ENCODE data around the gene SPOCK2. TPM values are rescaled to one million over a fixed set of nuclear protein-coding genes. Genes with fewer than 3 reads are reported as not detected.

SPOCK2 gene
- polyA plus RNA-seq, 3 donors, result 0.20 to 1.6 (median 0.45) TPM

- no peak overlapping the region for H3K4me2 ChIP-seq (replicated peaks; ENCODE audit: extremely low read depth, low read length, poor library complexity, severe bottlenecking)
- WGBS (ENCODE audit: insufficient coverage), result 71% methylated on average over 7 of the region's 18 CpGs
- H3K4me1 ChIP-seq (ENCODE audit: control insufficient read depth in 1 of 2, insufficient read depth in 2 of 2, low read length in 2 of 2), result no peaks in the 10 kb centered on the region
- H3K27ac ChIP-seq (ENCODE audit: low read depth in 1 of 2, low read length in 2 of 2), result no peak overlapping the region
- H3K4me3 Mint-ChIP-seq, result no peak overlapping the region
- no peaks in the 10 kb centered on the region for H4K20me1 ChIP-seq (ENCODE audit: insufficient read depth, low read length)
- H3K27me3 Mint-ChIP-seq (ENCODE audit: low read depth in 3 of 3), result peaks cover 4 to 8% (median 5%) of the 10 kb centered on the region in 3 donors
- no peaks in the 10 kb centered on the region for H3K36me3 ChIP-seq (replicated peaks in 1 of 2; ENCODE audit: control insufficient read depth in 1 of 2, insufficient read depth in 2 of 2, low read length in 2 of 2)
- no peaks in the 10 kb centered on the region for H3K36me3 Mint-ChIP-seq
- DNase-seq, result no peak
- no peak overlapping the region for H3K27ac Mint-ChIP-seq
- peaks cover 1% of the 10 kb centered on the region for H3K4me1 Mint-ChIP-seq
- peaks cover 0 to 4% of the 10 kb centered on the region in 2 donors for H3K9me3 ChIP-seq (replicated peaks in 1 of 2; ENCODE audit: control insufficient read depth in 1 of 2, insufficient read depth in 1 of 2, low read length in 2 of 2)
- no peaks in the 10 kb centered on the region for H3K27me3 ChIP-seq (ENCODE audit: control insufficient read depth in 2 of 2, insufficient read depth in 2 of 2, low read length in 2 of 2)
- no peak overlapping the region for H3K9ac ChIP-seq (ENCODE audit: insufficient read depth, low read length, poor library complexity, severe bottlenecking)
- TF ChIP-seq, protein P1, sequence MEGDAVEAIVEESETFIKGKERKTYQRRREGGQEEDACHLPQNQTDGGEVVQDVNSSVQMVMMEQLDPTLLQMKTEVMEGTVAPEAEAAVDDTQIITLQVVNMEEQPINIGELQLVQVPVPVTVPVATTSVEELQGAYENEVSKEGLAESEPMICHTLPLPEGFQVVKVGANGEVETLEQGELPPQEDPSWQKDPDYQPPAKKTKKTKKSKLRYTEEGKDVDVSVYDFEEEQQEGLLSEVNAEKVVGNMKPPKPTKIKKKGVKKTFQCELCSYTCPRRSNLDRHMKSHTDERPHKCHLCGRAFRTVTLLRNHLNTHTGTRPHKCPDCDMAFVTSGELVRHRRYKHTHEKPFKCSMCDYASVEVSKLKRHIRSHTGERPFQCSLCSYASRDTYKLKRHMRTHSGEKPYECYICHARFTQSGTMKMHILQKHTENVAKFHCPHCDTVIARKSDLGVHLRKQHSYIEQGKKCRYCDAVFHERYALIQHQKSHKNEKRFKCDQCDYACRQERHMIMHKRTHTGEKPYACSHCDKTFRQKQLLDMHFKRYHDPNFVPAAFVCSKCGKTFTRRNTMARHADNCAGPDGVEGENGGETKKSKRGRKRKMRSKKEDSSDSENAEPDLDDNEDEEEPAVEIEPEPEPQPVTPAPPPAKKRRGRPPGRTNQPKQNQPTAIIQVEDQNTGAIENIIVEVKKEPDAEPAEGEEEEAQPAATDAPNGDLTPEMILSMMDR (IDR thresholded peaks at IDR 0.05), result no peak
- H3K4me3 ChIP-seq (replicated peaks in 1 of 3; ENCODE audit: low read depth in 2 of 3, low read length in 3 of 3), result no peak overlapping the region
- peaks cover 0 to 7% (median 5%) of the 10 kb centered on the region in 7 donors for H3K9me3 Mint-ChIP-seq
- intact Hi-C loops (cut with micrococcal nuclease), result no loop called here
- H3K79me2 ChIP-seq (ENCODE audit: insufficient read depth, low read length), result no peaks in the 10 kb centered on the region
- no peak overlapping the region for H2AFZ ChIP-seq (ENCODE audit: insufficient read depth, low read depth, low read length, poor library complexity, severe bottlenecking)
Observed at GRCh38 chr10:72074574-72075375, 13.6 kb downstream of the SPOCK2 start.

DNA sequence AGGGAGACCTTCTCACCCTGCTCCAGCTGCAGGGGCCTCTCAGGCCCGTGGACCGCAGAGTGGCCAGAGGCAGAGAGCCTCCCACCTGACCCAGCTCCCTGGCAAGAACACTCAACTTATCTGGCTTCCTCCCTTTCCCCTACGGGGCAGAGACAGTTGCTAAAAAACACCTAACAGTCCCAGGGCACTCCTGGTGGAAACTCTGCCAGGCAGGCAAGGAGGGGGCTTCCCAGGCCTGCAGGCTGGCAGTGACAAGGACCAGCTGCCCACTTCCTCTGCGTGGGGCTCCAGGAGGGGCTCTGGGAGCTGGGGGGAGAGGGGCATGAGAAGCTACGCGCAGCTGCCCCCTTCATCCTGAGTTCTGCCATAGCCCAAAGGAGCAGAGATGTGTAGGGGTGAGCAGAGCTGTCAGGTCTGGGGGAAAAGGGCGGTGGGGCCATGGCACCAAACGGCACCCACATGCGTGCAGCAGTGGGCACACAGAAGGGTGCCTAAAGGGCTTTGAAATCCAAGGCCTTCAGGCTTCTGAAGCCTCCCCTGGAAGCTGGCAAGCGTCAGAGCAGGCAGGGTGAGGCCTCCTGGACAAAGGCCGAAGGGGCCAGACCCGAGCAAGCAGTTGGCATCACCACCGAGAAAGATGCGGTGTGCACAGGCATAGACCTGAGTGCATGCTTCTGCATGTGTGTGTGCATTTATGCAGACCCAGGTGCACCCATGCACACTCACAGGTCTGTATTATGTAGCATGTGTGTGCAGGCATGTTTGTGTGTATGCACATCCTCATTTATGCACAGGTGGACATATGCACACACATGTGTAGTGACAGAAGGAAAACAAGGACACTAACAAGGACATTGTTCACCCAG, 14.4 kb downstream of the SPOCK2 start:
- Mint-ChIP-seq H3K27me3 (ENCODE audit: low read depth in 3 of 3) (peaks cover 4 to 8% (median 5%) of the 10 kb centered on the region in 3 donors), H3K36me3 (no peaks in the 10 kb centered on the region), H3K4me3 (no peak overlapping the region), H3K4me1 (no peaks in the 10 kb centered on the region), H3K9me3 (peaks cover 0 to 7% (median 5%) of the 10 kb centered on the region in 7 donors), H3K27ac (no peak overlapping the region)
- Histone ChIP-seq H3K36me3 (replicated peaks in 1 of 2; ENCODE audit: control insufficient read depth in 1 of 2, insufficient read depth in 2 of 2, low read length in 2 of 2) (no peaks in the 10 kb centered on the region), H3K4me3 (replicated peaks in 1 of 3; ENCODE audit: low read depth in 2 of 3, low read length in 3 of 3) (no peak overlapping the region), H3K27ac (ENCODE audit: low read depth in 1 of 2, low read length in 2 of 2) (no peak overlapping the region), H3K9me3 (replicated peaks in 1 of 2; ENCODE audit: control insufficient read depth in 1 of 2, insufficient read depth in 1 of 2, low read length in 2 of 2) (peaks cover 0 to 4% of the 10 kb centered on the region in 2 donors), H3K4me2 (replicated peaks; ENCODE audit: extremely low read depth, low read length, poor library complexity, severe bottlenecking) (no peak overlapping the region), H2AFZ (ENCODE audit: insufficient read depth, low read depth, low read length, poor library complexity, severe bottlenecking) (no peak overlapping the region), H3K27me3 (ENCODE audit: control insufficient read depth in 2 of 2, insufficient read depth in 2 of 2, low read length in 2 of 2) (no peaks in the 10 kb centered on the region), H4K20me1 (ENCODE audit: insufficient read depth, low read length) (no peaks in the 10 kb centered on the region), H3K79me2 (ENCODE audit: insufficient read depth, low read length) (no peaks in the 10 kb centered on the region), H3K4me1 (ENCODE audit: control insufficient read depth in 1 of 2, insufficient read depth in 2 of 2, low read length in 2 of 2) (no peaks in the 10 kb centered on the region), H3K9ac (ENCODE audit: insufficient read depth, low read length, poor library complexity, severe bottlenecking) (no peak overlapping the region)
- DNase-seq, result no peak
- intact Hi-C loops (cut with micrococcal nuclease), result no loop called here
- 67% methylated on average over 13 of the region's 14 CpGs for whole genome bisulfite sequencing (ENCODE audit: insufficient coverage)
- TF ChIP-seq, protein P1 (IDR thresholded peaks at IDR 0.05), result no peak
